DOHH2 (cell line): ENCODE measurements around the gene LASP1NB.

Experiments used
- H3F3A ChIP-seq: fragments of 200-600 bp; sonication (generic), shearing (Covaris generic); 2 replicates; pipeline ENCODE4 v1.6.0; 2016; ENCODE audit warnings: antibody characterized with exemption, mild to moderate bottlenecking; ENCODE audit not compliant: control insufficient read depth, insufficient read depth
- H3K27ac ChIP-seq: fragments of 200-600 bp; sonication (generic); 2 replicates; pipeline ENCODE4 v1.5.1; 2014; ENCODE audit warnings: low read depth, mild to moderate bottlenecking, low read length, moderate library complexity
- H3K27me3 ChIP-seq: fragments of 200-600 bp; sonication (generic); 2 replicates; pipeline ENCODE4 v1.6.1; 2014; ENCODE audit warnings: mild to moderate bottlenecking, low read length, mixed read lengths; ENCODE audit not compliant: control insufficient read depth
- H3K36me3 ChIP-seq: fragments of 200-600 bp; sonication (generic); 2 replicates; pipeline ENCODE4 v1.6.1; 2014; ENCODE audit warnings: mild to moderate bottlenecking, low read length, moderate library complexity, mixed read lengths; ENCODE audit not compliant: control insufficient read depth
- H3K4me1 ChIP-seq: fragments of 200-600 bp; sonication (generic); 2 replicates; pipeline ENCODE4 v1.6.1; 2014; ENCODE audit warnings: mild to moderate bottlenecking, low read length, mixed read lengths; ENCODE audit not compliant: control insufficient read depth
- H3K4me2 ChIP-seq: fragments of 200-600 bp; sonication (generic); 2 replicates; pipeline ENCODE4 v1.6.0; 2014; ENCODE audit warnings: mild to moderate bottlenecking, low read length, moderate library complexity
- H3K4me3 ChIP-seq: fragments of 200-600 bp; sonication (generic); 2 replicates; pipeline ENCODE4 v1.5.1; 2014; ENCODE audit warnings: mild to moderate bottlenecking, low read length, mixed read lengths
- H3K79me2 ChIP-seq: fragments of 200-600 bp; sonication (generic); 2 replicates; pipeline ENCODE4 v1.6.1; 2014; ENCODE audit warnings: mild to moderate bottlenecking, low read length, mixed read lengths; ENCODE audit not compliant: control insufficient read depth
- H3K9me2 ChIP-seq: fragments of 200-600 bp; sonication (generic); replicated peaks from 2 replicates; pipeline ENCODE4 v1.6.1; 2014; ENCODE audit warnings: mild to moderate bottlenecking, low read length, mixed read lengths; ENCODE audit not compliant: control insufficient read depth
- H3K9me3 ChIP-seq: fragments of 200-600 bp; sonication (generic); 2 replicates; pipeline ENCODE4 v1.6.1; 2014; ENCODE audit warnings: antibody characterized with exemption, low read length, mixed read lengths; ENCODE audit not compliant: control insufficient read depth, insufficient read depth
- H4K20me1 ChIP-seq: fragments of 200-600 bp; sonication (generic); 2 replicates; pipeline ENCODE4 v1.6.0; 2014; ENCODE audit warnings: low read depth, mild to moderate bottlenecking, antibody characterized with exemption, low read length, moderate library complexity; ENCODE audit not compliant: control insufficient read depth, insufficient read depth
- EZH2phosphoT487 ChIP-seq: fragments of 200-600 bp; sonication (generic); IDR thresholded peaks from 2 replicates; pipeline ENCODE4 v1.6.1; 2017; ENCODE audit warnings: borderline replicate concordance, mild to moderate bottlenecking, antibody characterized with exemption, low read length, moderate library complexity, mixed read lengths
- TF ChIP-seq, protein P1 (sequence below): fragments of 200-600 bp; sonication (generic); IDR thresholded peaks from one replicate; pipeline ENCODE4 v1.5.1; 2014; ENCODE audit warnings: antibody characterized with exemption, mild to moderate bottlenecking, low read depth, low read length; ENCODE audit not compliant: poor library complexity, severe bottlenecking

The LASP1NB gene

DNA sequence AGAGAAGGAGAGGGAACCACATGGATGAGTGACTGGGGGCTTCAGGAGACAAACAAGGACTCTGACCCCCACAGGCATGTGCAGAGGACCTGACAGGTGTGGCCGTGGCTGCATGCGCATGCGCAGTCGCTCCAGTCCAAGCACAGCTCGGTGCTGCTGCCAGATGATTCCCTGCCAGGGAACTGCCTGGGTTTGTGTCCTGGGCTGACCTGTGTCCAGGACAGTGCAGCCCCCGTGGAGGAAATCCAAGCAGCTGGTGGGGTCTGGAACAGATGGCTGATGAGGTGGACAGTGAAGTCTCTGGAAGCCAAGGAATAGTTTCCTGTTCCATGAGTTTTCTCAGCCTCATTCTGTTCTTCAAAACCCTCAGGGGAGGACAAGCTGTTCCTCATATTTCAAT is 28.2 kb upstream of the LASP1NB start:
- no peak overlapping the region for H3K4me3 ChIP-seq
- H4K20me1 ChIP-seq: no peaks in the 10 kb centered on the region
- peaks cover 42% of the 10 kb centered on the region for H3K36me3 ChIP-seq
- peaks cover 51% of the 10 kb centered on the region for H3K4me1 ChIP-seq
- peaks cover 7% of the 10 kb centered on the region; the same call in 1 of the 2 replicates for H3F3A ChIP-seq
- peaks cover 8% of the 10 kb centered on the region; the same call in 1 of the 2 replicates for H3K79me2 ChIP-seq
- no peak for TF ChIP-seq EZH2phosphoT487
- TF ChIP-seq, protein P1, sequence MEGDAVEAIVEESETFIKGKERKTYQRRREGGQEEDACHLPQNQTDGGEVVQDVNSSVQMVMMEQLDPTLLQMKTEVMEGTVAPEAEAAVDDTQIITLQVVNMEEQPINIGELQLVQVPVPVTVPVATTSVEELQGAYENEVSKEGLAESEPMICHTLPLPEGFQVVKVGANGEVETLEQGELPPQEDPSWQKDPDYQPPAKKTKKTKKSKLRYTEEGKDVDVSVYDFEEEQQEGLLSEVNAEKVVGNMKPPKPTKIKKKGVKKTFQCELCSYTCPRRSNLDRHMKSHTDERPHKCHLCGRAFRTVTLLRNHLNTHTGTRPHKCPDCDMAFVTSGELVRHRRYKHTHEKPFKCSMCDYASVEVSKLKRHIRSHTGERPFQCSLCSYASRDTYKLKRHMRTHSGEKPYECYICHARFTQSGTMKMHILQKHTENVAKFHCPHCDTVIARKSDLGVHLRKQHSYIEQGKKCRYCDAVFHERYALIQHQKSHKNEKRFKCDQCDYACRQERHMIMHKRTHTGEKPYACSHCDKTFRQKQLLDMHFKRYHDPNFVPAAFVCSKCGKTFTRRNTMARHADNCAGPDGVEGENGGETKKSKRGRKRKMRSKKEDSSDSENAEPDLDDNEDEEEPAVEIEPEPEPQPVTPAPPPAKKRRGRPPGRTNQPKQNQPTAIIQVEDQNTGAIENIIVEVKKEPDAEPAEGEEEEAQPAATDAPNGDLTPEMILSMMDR: no peak
- H3K9me3 ChIP-seq: no peaks in the 10 kb centered on the region
- no peaks in the 10 kb centered on the region for H3K27me3 ChIP-seq
- peak overlapping the region; percentile 94 for H3K27ac ChIP-seq
- no peaks in the 10 kb centered on the region for H3K9me2 ChIP-seq
- H3K4me2 ChIP-seq: peak overlapping the region; percentile 100; the same call in 1 of the 2 replicates

DNA sequence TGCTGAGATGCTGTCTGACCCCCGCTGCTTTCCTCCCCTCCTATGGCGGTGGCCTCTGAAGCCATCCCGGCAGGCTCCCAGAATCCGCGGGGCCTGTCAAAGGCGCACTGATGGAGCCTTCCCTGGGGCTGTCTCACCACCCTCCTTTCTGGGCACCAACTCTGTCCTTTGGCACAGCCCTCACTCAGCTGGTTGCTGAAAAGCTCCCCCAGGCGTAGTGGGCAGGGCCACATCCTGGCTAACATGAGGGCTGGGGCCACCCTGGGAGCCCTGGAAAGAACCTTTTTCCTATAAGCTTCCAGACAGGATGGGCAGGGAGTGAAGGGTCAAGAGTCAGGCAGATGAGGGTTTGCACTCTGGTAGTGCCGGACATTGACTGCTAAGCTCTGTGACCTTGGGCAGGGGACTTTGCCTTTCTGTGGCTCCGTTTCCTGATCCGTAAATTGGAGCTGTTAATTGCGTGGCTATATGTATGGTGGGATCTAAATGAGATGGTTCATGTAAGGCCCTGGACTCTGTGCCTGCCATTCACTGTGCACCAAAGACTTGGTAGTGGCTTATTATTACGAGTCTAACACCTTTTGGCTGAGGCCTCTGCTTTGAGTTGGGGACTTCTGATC is 27.6 kb upstream of the LASP1NB start:
- Histone ChIP-seq H3K79me2 (peaks cover 8% of the 10 kb centered on the region; the same call in 1 of the 2 replicates), H3K9me3 (no peaks in the 10 kb centered on the region), H3K27me3 (no peaks in the 10 kb centered on the region), H3K36me3 (peaks cover 36% of the 10 kb centered on the region), H3K4me1 (peaks cover 53% of the 10 kb centered on the region), H3K9me2 (no peaks in the 10 kb centered on the region), H3K27ac (peak overlapping the region; percentile 94), H3K4me2 (peak overlapping the region; percentile 100), H3K4me3 (peak overlapping the region; percentile 77), H4K20me1 (no peaks in the 10 kb centered on the region), H3F3A (peaks cover 7% of the 10 kb centered on the region; the same call in 1 of the 2 replicates)
- no peak for TF ChIP-seq EZH2phosphoT487
- TF ChIP-seq, protein P1: no peak

DNA sequence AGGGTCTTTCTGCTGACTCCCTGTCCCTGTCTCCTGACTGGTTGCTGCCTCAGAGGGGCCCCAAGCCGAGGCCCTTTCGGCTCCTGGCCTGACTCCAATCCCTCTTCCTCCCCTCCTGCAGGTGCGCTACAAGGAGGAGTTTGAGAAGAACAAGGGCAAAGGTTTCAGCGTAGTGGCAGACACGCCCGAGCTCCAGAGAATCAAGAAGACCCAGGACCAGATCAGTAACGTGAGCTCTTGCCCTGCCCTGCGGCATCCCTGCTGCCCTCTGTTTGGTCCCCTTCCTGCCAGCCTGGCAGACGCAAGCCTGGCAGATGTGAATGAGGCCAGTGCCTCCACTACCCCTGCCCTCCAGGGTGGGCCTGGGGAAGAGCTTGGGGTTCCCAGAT is 27.1 kb upstream of the LASP1NB start:
- no peaks in the 10 kb centered on the region for H3K9me2 ChIP-seq
- H3K27ac ChIP-seq: peak overlapping the region; percentile 94
- no peaks in the 10 kb centered on the region for H3K9me3 ChIP-seq
- H3K27me3 ChIP-seq: no peaks in the 10 kb centered on the region
- peaks cover 8% of the 10 kb centered on the region; the same call in 1 of the 2 replicates for H3K79me2 ChIP-seq
- peaks cover 7% of the 10 kb centered on the region; the same call in 1 of the 2 replicates for H3F3A ChIP-seq
- peaks cover 53% of the 10 kb centered on the region for H3K4me1 ChIP-seq
- no peak for TF ChIP-seq EZH2phosphoT487
- TF ChIP-seq, protein P1: no peak
- no peaks in the 10 kb centered on the region for H4K20me1 ChIP-seq
- peaks cover 35% of the 10 kb centered on the region for H3K36me3 ChIP-seq
- H3K4me2 ChIP-seq: peak overlapping the region; percentile 100
- peak overlapping the region; percentile 77 for H3K4me3 ChIP-seq
